GM18870 (cell line): Measurements from ENCODE around the gene DHRS1.

ENCODE experiments used
- ATAC-seq: cut with Tn5 transposase; IDR thresholded peaks from one replicate; pipeline ENCODE4 v1.9.1; 2021; ENCODE audit warnings: moderate library complexity; ENCODE audit not compliant: unreplicated experiment

The DHRS1 gene

DNA sequence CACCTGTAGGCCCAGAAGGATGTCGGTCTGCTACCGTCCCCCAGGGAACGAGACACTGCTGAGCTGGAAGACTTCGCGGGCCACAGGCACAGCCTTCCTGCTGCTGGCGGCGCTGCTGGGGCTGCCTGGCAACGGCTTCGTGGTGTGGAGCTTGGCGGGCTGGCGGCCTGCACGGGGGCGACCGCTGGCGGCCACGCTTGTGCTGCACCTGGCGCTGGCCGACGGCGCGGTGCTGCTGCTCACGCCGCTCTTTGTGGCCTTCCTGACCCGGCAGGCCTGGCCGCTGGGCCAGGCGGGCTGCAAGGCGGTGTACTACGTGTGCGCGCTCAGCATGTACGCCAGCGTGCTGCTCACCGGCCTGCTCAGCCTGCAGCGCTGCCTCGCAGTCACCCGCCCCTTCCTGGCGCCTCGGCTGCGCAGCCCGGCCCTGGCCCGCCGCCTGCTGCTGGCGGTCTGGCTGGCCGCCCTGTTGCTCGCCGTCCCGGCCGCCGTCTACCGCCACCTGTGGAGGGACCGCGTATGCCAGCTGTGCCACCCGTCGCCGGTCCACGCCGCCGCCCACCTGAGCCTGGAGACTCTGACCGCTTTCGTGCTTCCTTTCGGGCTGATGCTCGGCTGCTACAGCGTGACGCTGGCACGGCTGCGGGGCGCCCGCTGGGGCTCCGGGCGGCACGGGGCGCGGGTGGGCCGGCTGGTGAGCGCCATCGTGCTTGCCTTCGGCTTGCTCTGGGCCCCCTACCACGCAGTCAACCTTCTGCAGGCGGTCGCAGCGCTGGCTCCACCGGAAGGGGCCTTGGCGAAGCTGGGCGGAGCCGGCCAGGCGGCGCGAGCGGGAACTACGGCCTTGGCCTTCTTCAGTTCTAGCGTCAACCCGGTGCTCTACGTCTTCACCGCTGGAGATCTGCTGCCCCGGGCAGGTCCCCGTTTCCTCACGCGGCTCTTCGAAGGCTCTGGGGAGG, 11.3 kb upstream of the DHRS1 start, which contains the start of gene LTB4R:
TSS of gene LTB4R (plus strand) at position 857 of the 959 bp plus-strand sequence. CDS start 4,150 bp downstream, outside the sequence.
- no peak for ATAC-seq

DNA sequence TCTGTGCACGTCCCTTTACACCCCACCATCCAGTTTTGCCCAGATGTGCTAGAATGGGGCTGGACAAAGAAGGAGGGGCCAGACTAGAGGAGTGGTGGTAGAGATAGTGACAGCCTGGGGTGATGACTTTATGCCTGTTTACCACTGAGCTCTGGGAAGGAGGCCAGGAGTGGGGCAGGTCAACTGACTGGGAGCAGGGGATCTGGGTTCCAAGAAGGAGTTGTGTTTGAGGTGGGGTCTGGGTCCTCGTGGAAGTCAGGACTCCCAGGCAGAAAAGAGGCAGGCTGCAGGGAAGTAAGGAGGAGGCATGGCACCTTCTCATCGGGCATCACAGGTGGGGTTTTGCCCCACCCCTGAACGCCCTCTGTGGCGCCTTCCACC, 10.7 kb upstream of the DHRS1 start:
- ATAC-seq = no peak

DNA sequence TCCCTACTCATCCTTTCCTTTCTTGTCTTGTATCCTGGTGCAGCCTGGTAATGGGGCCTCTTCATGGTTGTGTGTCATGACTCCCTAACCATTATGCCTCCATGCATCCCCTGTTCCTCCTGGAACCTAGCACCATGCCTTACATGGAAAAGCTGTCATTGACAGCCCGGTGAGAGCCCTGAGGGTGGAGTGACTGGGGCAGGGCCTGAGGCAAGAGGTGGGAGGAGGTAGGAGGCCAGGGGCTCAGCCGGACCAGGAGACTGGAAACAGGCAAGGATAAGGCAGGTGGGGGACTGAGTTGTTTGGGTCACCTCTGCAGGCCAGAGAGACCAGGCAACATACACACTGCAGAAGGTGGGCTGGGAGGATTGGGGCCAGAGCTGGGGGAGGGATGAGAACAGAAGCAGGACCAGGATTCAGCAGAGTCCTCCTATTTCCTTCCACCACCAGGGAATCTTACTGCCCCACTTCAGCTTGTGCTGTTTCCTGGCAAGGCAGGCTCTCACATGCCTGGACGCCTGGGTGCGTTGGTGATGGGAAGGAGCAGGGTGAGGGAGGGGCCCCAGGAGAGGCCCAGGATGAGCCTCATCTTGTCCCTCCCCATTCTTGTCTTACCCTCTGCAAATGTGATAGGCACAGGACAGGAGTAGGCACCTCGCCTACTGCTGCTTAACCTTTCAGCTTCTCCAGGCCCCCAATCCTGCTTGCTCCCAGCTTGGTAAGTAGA, 10.1 kb upstream of the DHRS1 start, which contains the start of gene LTB4R2:
TSS of gene LTB4R2 (plus strand) at position 603 of the 727 bp plus-strand sequence. CDS start 525 bp downstream, outside the sequence.
- ATAC-seq = no peak

DNA sequence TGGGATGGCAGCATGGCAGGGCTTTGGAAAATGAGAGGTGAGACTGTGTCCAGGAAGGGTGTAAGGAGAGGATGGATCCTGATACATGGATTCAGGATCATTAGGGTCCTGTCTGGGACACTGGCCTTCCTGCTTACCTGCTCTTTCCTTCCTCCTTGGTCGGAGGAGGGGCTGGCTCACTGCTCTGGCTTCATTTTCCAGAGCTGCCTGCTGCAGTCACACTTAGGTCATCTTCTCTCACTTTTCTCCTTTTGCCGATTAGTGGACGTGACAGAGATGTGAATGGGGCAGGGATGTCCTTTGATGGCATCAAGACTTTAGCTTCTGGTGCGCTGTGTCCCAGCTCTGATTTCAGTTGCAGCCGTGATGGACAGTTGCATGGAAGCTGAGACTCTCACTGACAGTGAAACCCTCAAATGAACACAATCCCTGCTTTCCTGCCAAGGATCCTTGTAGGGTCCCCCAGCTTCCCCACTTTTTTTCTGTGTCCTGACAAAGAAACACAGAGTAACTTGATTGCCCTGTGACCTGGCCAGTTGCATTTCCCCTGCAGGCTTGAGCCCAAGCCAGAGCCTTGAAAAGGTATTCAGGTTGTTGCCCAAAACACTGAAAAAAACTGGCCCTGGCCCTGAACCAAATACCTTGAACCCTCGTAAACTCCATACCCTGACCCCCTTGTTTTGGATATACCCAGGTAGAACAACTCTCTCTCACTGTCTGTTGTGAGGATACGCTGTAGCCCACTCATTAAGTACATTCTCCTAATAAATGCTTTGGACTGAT, 9.0 kb upstream of the DHRS1 start:
- no peak for ATAC-seq

DNA sequence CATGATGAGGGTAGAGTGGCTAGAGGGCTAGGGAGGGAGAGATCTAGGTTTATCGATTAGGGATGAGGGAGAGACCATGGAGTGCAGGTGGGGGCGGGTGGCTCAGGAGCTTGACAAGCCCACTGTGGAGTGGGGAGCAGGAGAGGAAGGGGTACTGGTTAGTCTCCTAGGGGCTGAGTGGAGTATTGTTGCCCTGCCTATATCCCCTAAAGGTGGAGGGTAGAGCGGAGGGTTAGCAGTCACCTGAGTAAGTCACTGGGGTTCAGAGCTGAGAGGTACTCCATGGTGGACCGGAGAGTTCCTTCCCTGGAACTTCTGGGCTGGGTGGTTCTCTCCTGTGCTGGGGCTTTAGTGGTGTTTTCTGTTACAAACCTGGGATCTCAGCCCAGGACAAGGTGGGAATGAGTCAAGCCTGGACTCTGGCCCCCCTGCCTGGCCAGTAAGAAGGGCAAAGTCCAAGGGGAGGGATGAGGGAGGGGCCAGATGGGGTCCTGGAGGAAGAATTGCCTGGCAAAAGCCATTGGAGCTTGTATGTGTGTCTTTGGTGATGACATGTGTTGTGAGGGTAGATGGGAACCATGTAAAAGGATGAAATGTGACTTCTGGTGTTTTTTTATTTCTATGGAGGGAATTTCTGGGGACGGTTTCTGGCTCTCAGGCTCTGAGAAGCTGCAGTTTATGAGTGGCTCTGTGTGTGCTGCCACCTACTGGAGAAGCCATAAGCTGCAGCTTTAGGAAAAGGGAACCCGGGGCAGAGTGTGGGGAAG, 8.2 kb upstream of the DHRS1 start, which contains the start of gene CIDEB:
TSS of gene CIDEB (minus strand) at position 403 of the 767 bp plus-strand sequence. CDS start at position 284, 119 bp downstream.
- no peak for ATAC-seq

DNA sequence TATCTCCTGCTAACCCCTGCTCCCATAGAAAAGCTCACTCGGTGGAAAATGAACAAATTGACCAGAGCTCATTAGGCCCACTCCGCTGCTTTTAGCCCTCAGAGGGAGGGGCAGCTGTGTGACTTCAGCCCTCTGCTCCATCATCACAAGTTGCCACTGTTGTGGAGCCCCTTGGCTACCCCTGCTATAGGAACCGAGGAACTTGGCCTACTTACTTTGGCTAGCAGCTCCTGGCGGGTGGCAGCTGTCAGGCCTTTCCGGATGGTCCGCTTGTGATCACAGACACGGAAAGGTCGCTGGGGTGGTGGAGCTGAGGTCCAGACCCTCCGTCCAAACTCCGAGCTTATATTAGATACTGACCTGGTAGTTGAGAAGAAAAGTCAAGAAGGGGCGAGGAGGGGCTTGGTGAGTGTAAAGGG, 7.6 kb upstream of the DHRS1 start:
- no peak for ATAC-seq

DNA sequence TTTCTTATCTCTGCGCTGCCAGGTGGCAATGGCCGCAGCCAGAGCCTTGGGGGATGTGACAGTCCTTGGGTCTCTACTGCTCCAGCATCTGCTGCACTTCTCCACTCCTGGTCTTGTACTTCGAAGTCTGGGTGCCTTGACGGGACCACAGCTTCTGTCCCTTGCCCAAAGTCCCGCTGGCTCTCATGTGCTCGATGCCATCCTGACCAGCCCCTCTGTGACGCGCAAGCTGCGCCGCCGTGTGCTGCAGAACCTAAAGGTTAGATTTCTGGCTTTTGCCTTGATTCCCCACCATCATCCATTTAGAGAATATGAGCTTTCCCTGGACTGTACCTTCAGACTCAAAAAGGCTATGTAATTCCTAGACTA, 4.4 kb upstream of the DHRS1 start:
- no peak for ATAC-seq

DNA sequence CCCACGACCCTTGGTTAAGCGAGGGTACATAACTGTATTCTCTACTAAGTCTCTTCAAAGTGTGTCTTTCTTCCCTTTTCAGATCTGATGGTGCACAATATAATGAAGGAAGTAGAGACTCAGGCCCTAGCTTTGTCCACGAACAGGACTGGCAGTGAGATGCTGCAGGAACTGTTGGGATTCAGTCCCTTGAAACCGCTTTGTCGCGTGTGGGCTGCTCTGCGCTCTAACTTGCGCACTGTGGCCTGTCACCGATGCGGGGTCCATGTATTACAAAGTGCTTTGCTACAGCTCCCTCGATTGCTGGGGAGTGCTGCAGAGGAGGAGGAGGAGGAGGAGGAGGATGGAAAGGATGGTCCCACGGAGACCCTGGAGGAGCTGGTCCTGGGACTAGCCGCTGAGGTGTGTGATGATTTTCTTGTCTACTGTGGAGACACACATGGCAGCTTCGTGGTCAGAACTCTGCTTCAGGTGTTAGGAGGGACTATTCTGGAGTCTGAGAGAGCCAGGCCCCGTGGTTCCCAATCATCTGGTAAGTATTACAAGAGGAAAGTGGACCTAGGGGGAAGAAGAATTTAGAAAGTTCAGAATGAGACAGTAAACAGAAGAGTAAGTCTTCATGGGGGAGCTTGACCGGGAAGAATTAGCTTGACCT, 873 bp upstream of the DHRS1 start:
- no peak for ATAC-seq

DNA sequence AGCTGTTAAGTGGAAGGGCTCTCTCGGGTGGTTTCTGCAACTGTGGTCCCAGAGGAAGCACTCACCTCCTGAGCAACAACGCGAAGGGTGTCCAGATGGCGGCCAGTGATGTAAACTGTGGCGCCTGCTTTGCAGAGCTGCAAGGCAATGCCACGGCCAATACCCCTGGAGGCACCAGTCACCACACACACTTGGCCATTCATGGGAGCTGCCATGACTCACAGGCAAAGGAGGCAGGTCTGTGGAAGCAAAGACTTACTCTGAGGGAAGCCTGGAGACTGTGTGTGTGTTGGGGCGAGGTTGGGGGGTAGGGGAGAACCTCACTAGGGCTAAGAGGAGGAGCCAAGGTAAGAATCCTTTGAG, 707 bp downstream of the DHRS1 start:
- no peak for ATAC-seq

DNA sequence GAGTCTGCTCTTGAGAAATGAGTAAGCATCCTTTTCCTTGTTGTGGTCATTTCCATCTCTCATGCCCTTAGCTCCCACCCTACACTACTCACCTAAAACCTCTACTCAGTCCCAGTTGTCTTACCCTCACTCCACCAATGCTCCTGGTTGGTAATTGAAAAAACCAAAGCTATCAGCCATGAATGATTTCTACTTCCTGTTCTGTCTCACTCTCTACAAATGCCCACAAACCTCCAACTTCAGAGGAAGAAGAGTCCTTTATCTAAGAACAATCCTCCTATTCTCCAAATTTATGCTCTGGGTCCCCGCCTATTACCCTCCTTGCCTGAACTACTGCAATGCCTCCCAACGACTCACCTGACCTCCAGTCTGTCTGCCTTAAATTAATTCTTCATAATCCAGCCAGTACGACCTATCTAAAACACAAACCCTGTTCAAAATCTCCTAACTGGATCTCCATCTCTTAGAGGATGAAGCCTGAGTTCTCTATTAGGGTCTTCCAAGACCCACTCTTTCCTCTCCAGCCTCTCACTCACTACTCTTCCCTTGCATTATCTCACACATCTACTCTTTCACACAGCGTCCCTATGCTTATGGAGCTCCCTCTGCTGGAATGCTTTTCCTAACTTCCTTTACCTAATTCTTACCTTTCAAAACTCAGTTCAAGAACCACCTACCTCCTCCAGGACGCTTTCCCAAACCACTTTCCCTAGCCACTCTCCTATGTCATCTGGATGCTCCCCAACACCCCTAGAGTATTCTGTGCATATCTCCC, 2.2 kb downstream of the DHRS1 start:
- ATAC-seq = no peak

DNA sequence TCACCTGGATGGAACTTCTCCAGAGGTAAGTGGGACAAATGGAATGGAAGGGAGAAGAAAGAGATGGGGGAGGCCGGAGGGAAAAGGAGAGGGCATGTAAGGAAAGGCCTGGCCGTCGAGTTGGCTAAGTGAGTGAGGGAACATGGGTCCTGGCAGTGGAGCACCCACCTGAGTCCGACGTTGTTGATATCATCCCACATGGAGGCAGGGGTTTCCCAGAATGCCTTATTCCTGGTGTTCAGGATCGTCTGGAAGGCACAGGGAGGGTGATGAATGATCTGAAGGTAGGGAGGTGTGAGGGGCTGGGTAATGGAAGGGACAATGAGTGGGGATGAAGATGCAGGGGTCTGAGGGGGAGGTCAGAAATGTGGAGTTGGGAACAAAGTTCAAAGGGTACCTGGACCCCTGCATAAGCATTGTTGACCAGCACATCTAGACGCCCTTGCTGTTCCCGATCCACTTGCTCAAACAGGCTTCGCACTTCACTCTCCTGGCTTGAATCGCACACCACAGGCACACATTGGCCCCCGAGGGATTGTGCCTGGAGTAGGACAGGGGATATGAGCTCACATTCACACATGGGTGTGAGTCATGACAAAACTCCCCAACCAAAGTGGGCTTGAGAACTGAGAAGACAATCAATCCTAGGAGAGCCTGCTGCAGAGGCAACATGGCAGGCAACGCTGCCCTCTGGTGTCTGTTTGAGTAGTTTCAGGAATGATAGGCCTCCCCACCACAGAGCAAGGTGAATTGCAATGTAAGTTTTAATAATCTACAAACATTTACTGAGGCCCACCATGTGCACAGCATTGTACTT, 3.0 kb downstream of the DHRS1 start:
- ATAC-seq = peak; percentile 49

DNA sequence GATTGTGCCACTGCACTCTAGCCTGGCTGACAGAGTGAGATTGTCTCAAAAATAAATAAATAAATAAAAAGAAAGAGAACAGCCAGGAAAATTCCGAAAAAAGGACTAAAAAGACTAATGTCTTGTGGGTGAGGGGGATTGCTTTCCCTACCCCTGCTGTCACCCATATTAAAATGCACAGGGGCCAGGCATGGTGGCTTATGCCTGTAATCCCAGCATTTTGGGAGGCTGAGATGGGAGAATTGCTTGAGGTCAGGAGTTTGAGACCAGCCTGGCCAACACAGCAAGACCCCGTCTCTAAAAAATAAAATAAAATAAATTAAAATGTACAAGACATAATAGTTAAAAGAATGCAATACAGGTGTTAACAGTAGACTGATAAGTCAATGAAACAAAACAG, 6.1 kb downstream of the DHRS1 start:
- no peak for ATAC-seq

DNA sequence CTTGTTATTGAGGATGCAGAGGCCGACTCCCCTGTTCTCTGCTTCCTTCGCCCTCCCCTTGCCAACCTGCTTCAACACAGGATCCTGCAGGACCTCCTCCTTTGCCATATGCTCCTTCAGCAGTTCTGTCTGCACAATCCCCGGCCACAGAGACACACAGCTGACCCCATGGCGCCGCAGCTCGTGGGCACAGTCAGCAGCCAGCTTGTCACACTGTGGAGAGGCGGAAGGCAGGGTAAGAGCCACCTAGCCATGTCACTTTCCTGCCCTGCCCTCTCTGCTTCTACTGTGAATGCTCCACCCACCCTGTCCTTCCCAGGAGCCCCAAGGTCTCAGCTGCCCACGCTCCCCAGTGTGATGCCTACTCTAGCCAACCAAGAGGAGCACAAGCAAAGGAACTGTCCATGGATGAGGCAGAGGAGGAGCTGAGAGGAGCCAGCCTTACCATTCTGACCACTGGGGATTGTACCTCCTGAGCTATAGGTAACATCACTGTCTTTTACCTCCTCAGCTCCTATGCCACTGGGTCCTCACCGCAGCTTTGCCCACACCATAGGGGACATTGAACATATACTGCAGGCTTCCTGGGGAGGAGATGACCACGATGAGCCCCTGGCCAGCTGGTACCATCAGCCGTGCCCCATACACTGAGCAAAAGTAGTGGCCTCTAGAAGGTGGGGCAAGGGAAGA, 7.3 kb downstream of the DHRS1 start:
- ATAC-seq = no peak

DNA sequence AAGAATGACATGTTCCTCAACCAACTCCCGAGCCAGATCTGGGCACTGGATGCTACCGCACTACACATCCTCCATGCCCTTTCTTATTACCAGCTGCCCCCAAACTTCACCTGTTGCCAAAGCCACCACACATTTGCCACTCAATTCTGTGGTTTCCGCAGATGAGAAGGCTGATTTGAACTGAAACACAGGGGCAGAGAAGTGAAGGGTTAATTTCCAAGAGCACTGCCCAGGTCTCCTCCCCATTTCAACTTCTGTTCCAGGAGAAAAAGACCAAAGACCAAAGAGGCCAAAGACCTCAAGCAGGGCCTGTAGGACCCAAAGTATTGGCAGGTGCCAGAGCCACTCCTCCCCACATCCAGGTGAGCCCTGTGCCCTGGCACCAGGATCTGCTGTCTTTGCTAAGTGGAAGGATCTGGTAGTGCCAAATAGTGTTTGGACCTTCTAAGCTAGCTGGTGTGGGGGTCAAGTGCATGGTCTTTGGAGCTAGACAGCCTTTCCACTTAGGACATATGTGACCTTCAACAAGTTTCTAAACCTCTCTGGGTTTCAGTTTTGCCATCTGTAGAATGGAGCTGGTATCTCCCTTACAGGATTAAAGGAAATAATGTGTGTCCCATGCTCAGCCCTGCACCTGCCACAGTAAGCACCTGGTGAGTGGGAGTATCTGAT, 8.0 kb downstream of the DHRS1 start:
- no peak for ATAC-seq

DNA sequence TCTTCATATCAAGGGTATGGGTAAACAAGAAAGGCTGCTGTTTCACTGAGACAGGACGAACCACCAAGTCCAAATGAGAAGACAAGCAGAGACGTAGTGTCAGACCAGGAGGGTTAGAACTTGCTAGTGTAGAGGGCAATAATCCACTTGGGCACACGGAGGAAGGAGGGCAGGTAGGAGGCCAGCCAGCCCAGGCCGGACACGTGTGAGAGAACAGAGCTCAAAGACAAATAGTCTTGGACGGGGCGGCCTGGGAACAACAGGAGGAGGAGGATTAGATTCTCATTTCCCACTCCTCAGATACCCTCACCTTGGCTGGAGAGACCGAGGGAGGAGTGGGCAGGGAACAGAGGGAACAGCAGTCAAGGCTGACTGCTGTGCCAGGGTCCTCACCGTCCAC, 8.8 kb downstream of the DHRS1 start:
- no peak for ATAC-seq

DNA sequence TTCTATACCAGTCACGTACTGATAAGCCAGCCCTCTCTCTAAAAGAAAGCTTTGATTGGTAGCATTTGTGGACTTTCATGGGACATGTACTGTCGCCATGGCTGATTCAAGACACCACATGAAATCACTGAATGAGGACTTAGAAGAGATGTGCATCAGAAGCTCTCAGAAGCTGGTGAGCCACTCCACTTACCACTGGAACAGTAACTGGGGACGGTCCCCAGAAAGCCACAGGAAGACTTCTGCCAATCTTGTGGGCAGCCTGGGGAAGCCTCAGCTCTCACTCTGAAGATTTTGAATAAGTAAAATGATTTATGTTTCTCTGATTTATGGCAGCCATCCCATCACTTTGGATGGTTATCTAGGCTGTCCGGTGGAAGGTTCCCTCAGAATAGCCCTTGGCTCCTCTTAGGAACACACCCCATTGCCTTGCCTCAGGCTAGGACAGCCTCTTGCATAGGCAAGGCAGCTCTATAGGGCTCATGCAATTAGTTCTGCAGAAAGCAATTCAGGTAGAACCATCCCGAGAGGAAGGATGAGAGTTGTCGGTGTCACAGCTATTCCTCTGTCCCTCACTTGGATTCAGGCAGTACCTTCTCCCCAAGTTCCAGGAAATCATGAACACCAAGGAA, 9.8 kb downstream of the DHRS1 start:
- ATAC-seq = no peak

DNA sequence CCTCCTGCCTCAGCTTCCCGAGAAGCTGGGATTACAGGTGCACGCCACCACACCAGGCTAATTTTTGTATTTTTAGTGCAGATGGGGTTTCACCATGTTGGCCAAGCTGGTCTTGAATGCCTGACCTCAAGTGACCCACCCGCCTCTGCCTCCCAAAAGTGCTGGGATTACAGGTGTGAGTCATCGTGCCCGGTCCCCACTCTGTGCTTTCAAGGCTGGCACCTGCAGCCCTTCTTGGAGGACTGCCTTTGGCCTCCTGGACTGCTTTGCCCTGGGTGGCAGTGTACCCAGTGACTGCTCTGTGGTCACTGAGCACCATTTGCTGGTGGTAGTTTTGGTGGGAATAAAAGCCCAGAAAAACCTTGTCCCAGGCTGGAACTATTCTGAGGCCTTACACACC, 12.6 kb downstream of the DHRS1 start:
- no peak for ATAC-seq
